Ovary (tissue), 9 donors: ENCODE data around the gene TP53. TPM values are rescaled to one million over a fixed set of nuclear protein-coding genes. Genes with fewer than 3 reads are reported as not detected.
A peak's percentile ranks its signal among the peaks of the same experiment; 100 is the strongest.

Experiments
- DNase-seq, 5 donors: peaks; one replicate each; pipeline ENCODE4 v3.0.0-alpha.2; 2019 to 2020
- H3K27ac ChIP-seq, 2 donors: fragments of 200-600 bp; one replicate each; pipeline versions ENCODE4 v1.5.1 to v1.8.0; 2019 to 2022
- H3K27me3 ChIP-seq: fragments of 200-600 bp; one replicate; pipeline ENCODE4 v1.8.0; 2022
- H3K36me3 ChIP-seq: fragments of 200-600 bp; sonication (generic); one replicate; pipeline ENCODE4 v1.5.1; 2019
- H3K4me1 ChIP-seq: one replicate; pipeline ENCODE4 v1.8.1; 2013; ENCODE audit warnings: mild to moderate bottlenecking, moderate library complexity; ENCODE audit not compliant: insufficient read depth
- H3K4me3 ChIP-seq: fragments of 200-600 bp; sonication (generic); one replicate; pipeline ENCODE4 v1.5.1; 2017
- H3K9me3 ChIP-seq, 2 donors: fragments of 200-600 bp in 1 of 2; sonication (generic) in 1 of 2; one replicate each; pipeline versions ENCODE4 v1.5.1 to v1.8.1; 2013 to 2019; ENCODE audit warnings: mild to moderate bottlenecking in 1 of 2, moderate library complexity in 1 of 2
- EP300 ChIP-seq: sonication (generic); formaldehyde crosslinking; IDR thresholded peaks from one replicate; pipeline ENCODE4 v1.6.1; 2017; ENCODE audit warnings: antibody characterized with exemption
- POLR2A ChIP-seq: fragments of 450-650 bp; IDR thresholded peaks from one replicate; pipeline ENCODE4 v1.6.1; 2017; ENCODE audit warnings: antibody characterized with exemption, mild to moderate bottlenecking, moderate library complexity
- WGBS, 3 donors: extraction: QIAGEN DNeasy Blood & Tissue Kit in 1 of 3; methylation state at CpG; one replicate each; pipeline versions ENCODE4 v1.1.5 to v1.1.7; 2013 to 2017; 5-methylcytosine and 5-hydroxymethylcytosine counted together
- intact Hi-C, 4 donors: fragments of 100-400 bp; cut with DNase I; formaldehyde crosslinking; loops; one replicate each; pipeline versions ENCODE4 v1.11.0 to v1.15.1; 2022 to 2023
- polyA plus RNA-seq, 2 donors: library from polyadenylated mRNA; stranded (reverse); fragments of 200-250 nt in 1 of 2; fragments of 350-450 nt in 1 of 2; fragmentation: Illumina TruSeq in 1 of 2; extraction: RNeasy Lipid Tissue Mini Kit (QIAGEN cat#74804) in 1 of 2; gene quantifications; one replicate each; pipeline ENCODE4 v1.2.3, GENCODE V29; 2013 to 2014
- total RNA-seq, 7 donors: library from RNA; depleted of rRNA in 2 of 7; stranded (reverse); fragments of >200 nt in 2 of 7; fragmentation: NEBNext Ultra II Directional in 3 of 7; extraction: Animal tissue kit (Norgen Biotek cat#: 25700) in 3 of 7; gene quantifications; one replicate each; pipeline versions ENCODE4 v1.1.0 to v1.2.4, GENCODE V29; 2016 to 2023
- TF ChIP-seq, protein P1 (sequence below), 3 donors: fragments of 450-650 bp in 2 of 3; fragments of 200-600 bp in 1 of 3; IDR thresholded peaks; one replicate each; pipeline versions ENCODE4 v1.5.1 to v1.8.0; 2016 to 2022; ENCODE audit warnings: antibody characterized with exemption in 3 of 3, mild to moderate bottlenecking in 1 of 3
- donor health status: DM: no; HTN: no; CAD: no; lungs with moderate emphysema.
- donor health status: DM: no; HTN: no; CAD: no.
- donor health status: Bipolar disorder and iron deficiency.
- donor health status: DM: yes; HTN: yes; CAD: no.
- donor health status: DM: no; HTN: no; CAD: no.
- donor health status: DM: yes; HTN: yes; CAD: no.

TP53 gene
- total and polyA plus RNA-seq, 9 donors = 16.3 to 124 (median 72.6) TPM

DNA sequence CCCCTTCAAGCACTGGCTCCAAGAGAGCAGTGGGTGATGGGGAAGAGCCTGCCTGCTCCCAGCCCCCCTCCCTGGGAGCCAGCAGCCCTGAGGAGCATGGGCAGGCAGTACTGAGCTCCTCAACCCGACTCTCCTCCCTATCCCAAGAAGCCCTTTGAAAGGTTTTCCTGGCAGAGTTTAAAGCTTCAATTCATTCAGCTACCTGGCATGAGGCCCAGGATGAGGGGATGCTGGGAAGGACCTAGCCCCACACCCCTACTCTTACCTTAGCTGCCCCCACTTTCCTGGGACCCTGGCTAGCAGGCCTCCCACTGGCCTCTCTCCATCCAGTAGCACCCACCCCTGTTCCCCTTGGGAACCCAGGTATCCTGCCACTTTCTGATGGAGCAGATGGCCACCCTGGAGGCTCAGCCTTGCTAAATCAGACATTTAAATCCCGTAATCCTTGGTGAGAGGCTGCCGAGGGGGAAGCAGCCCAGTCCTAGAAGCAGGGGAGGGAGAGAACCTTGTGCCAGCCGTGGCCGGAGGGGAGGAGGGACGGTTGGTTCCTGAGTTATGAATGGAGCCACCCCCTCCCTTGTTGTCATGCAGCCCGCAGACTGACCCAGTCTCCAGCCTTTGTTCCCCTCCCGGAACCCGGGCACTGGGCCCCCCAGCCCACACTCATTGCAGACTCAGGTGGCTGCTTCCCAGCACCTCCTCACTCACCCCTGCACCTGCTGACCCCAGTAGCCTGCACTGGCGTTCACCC lies 19.5 kb downstream of the TP53 start:
- no peak overlapping the region for H3K4me3 ChIP-seq
- H3K4me1 ChIP-seq = no peaks in the 10 kb centered on the region
- DNase-seq = no peak
- H3K27ac ChIP-seq = no peak overlapping the region
- intact Hi-C loops = no loop called here
- H3K27me3 ChIP-seq = no peaks in the 10 kb centered on the region
- H3K36me3 ChIP-seq = no peaks in the 10 kb centered on the region
- H3K9me3 ChIP-seq = no peaks in the 10 kb centered on the region
- no peak for TF ChIP-seq EP300
- 42 to 57% (median 56%) methylated on average over 10 of the region's 10 CpGs for WGBS, 3 donors

DNA sequence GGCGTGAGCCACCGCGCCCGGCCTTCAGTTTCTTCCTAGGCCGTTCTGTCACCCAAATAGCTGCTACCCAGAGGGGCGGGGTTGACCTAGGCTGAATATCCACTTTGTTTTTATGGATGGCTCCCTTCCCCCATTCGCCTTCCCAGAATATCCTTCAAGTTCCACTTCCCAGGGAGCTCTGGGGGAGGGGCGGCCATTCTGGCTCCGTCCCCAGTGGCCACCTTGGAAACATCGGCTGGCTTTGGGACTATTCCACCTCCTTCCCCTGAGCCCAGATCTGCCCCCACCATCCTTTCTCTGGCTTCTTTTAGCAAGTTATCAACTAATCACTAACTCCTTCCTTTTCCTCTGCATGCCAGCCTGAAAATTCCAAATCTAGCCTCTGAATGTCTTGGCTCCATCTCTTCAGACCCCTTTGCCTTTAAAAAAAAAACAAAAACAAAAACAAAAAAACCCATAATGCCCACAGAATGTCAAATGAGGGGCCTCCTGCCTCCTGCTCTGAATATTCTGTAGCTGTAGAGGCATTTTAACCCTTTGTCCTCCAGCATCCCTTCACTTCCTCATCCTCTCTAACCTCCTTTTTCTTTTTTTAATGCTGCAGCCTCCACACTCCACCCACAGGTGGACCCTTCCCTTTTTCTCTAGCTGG lies 30.2 kb downstream of the TP53 start:
- Histone ChIP-seq H3K9me3 (no peaks in the 10 kb centered on the region), H3K27ac (peak overlapping the region in 1 of 2 donors; percentile 1), H3K36me3 (no peaks in the 10 kb centered on the region), H3K4me1 (peaks cover 4% of the 10 kb centered on the region), H3K27me3 (no peaks in the 10 kb centered on the region), H3K4me3 (no peak overlapping the region)
- intact Hi-C loops = no loop called here
- peak; percentile 73 to 87 (median 79) for DNase-seq
- WGBS, 3 donors = 13 to 17% (median 14%) methylated on average over 10 of the region's 10 CpGs
- no peak for TF ChIP-seq EP300
- TF ChIP-seq, protein P1, sequence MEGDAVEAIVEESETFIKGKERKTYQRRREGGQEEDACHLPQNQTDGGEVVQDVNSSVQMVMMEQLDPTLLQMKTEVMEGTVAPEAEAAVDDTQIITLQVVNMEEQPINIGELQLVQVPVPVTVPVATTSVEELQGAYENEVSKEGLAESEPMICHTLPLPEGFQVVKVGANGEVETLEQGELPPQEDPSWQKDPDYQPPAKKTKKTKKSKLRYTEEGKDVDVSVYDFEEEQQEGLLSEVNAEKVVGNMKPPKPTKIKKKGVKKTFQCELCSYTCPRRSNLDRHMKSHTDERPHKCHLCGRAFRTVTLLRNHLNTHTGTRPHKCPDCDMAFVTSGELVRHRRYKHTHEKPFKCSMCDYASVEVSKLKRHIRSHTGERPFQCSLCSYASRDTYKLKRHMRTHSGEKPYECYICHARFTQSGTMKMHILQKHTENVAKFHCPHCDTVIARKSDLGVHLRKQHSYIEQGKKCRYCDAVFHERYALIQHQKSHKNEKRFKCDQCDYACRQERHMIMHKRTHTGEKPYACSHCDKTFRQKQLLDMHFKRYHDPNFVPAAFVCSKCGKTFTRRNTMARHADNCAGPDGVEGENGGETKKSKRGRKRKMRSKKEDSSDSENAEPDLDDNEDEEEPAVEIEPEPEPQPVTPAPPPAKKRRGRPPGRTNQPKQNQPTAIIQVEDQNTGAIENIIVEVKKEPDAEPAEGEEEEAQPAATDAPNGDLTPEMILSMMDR (IDR thresholded peaks at IDR 0.05) = no peak
- no peak for TF ChIP-seq POLR2A

- H3K4me3 ChIP-seq = no peak overlapping the region
- no peak overlapping the region for H3K27ac ChIP-seq
- intact Hi-C loops = no loop called here
- peak in 1 of 5 donors; percentile 31 for DNase-seq
- peaks cover 4% of the 10 kb centered on the region for H3K4me1 ChIP-seq
- no peaks in the 10 kb centered on the region for H3K9me3 ChIP-seq
- 89 to 91% (median 90%) methylated on average over 17 of the region's 17 CpGs for whole genome bisulfite sequencing, 3 donors
- TF ChIP-seq POLR2A (no peak), EP300 (no peak)
- TF ChIP-seq, protein P1 (IDR thresholded peaks at IDR 0.05) = no peak
- H3K36me3 ChIP-seq = no peaks in the 10 kb centered on the region
- H3K27me3 ChIP-seq = no peaks in the 10 kb centered on the region
These were observed 31.8 kb downstream of the TP53 start for GRCh38 chr17:7655541-7655840.

DNA sequence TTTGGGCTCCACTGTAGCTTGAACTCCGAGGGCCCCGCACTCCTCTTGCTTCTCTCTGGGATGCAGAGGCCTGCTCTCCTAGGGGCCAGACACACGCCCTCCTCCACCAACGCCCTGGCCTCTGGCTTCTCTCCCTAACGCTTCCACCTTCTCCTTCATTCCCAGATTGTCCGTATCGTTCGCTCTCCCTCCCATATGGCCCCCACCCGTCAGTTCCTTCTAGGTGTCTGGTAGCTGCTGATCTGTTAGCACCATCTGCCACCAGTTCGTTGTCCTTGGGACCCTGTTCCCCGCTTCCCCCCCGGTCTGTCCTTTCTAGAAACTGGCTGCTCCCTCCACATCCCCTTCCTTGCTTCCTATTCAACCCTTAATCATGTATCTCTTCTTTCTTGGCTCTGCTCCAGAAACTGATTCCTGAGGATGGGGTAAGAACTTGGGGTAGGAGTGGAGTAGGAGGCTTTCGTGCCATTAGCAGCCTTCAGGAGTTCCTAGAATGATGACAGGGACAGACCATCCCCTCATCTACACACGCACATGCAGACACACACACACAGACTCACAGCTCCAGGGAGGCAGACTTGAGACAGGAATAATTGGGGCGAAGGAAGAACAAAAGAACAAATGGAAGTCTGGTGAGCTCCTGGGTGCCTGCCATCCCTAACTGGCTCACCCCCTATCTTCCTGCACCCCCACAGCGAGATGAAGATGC lies 32.3 kb downstream of the TP53 start:
- TF ChIP-seq, protein P1 (IDR thresholded peaks at IDR 0.05) = no peak
- TF ChIP-seq POLR2A (no peak), EP300 (no peak)
- intact Hi-C loops = loop anchor here in 2 of 4 donors (5.0 kb wide), 1 partner anchor 32 kb away; the partner anchor contains the start of genes TP53 (in 2 of the 2) and WRAP53 (in 2 of the 2)
- H3K4me3 ChIP-seq = no peak overlapping the region
- DNase-seq = no peak
- H3K27ac ChIP-seq = no peak overlapping the region
- H3K4me1 ChIP-seq = peaks cover 4% of the 10 kb centered on the region
- H3K27me3 ChIP-seq = no peaks in the 10 kb centered on the region
- WGBS, 3 donors = 54 to 63% (median 57%) methylated on average over 16 of the region's 16 CpGs
- H3K9me3 ChIP-seq = no peaks in the 10 kb centered on the region
- H3K36me3 ChIP-seq = no peaks in the 10 kb centered on the region
